HG02852 (cell line): ENCODE measurements around the gene CES4A.
"Not testable (repeated sequence)": the region's sequence is repeated elsewhere in the genome, so short reads cannot be mapped to it uniquely, and the experiment has no call there.

ENCODE experiments used
- ATAC-seq: cut with Tn5 transposase; IDR thresholded peaks from one replicate; pipeline ENCODE4 v1.9.1; 2021; ENCODE audit warnings: mild to moderate bottlenecking, moderate library complexity; ENCODE audit not compliant: unreplicated experiment

Gene CES4A

GRCh38 chr16:67041520-67041919 is 53.1 kb downstream of the CES4A start:
- ATAC-seq = not testable (repeated sequence)

- no peak for ATAC-seq
These were observed 55.0 kb downstream of the CES4A start for GRCh38 chr16:67043420-67043819.

- ATAC-seq = no peak
These were observed 62.4 kb downstream of the CES4A start for GRCh38 chr16:67050796-67051195.

GRCh38 chr16:67052399-67052798 is 64.0 kb downstream of the CES4A start:
- no peak for ATAC-seq

- no peak for ATAC-seq
These were observed 65.5 kb downstream of the CES4A start for GRCh38 chr16:67053767-67054334.

- ATAC-seq = no peak
These were observed 66.5 kb downstream of the CES4A start for GRCh38 chr16:67054901-67055300.

GRCh38 chr16:67055712-67056487 is 67.5 kb downstream of the CES4A start:
- peak; percentile 77 for ATAC-seq
